Neural progenitor cell (in vitro differentiated cells): Measurements from ENCODE around the gene SESN3. TPM values are rescaled to one million over a fixed set of nuclear protein-coding genes. Genes with fewer than 3 reads are reported as not detected.

Source experiments
- DNase-seq: peaks from one replicate; pipeline ENCODE4 v3.0.0-alpha.2; 2016; ENCODE audit warnings: low spot score
- H2AFZ ChIP-seq: fragments of 200-600 bp; sonication (generic); replicated peaks from 2 replicates; pipeline ENCODE4 v1.6.1; 2016; ENCODE audit warnings: antibody characterized with exemption
- H3F3A ChIP-seq: fragments of 200-600 bp; sonication (generic); 2 replicates; pipeline ENCODE4 v1.6.1; 2016; ENCODE audit warnings: antibody characterized with exemption, low read depth
- H3K27ac ChIP-seq: fragments of 200-600 bp; sonication (generic); 2 replicates; pipeline ENCODE4 v1.5.1; 2016; ENCODE audit warnings: mild to moderate bottlenecking
- H3K27me3 ChIP-seq: fragments of 200-600 bp; sonication (generic); 2 replicates; pipeline ENCODE4 v1.6.1; 2016; ENCODE audit warnings: mild to moderate bottlenecking, moderate library complexity
- H3K36me3 ChIP-seq: fragments of 200-600 bp; sonication (generic); 2 replicates; pipeline ENCODE4 v1.5.1; 2016
- H3K4me1 ChIP-seq: fragments of 200-600 bp; sonication (generic); 2 replicates; pipeline ENCODE4 v1.6.1; 2016; ENCODE audit warnings: mixed run types
- H3K4me2 ChIP-seq: fragments of 200-600 bp; sonication (generic); 2 replicates; pipeline ENCODE4 v1.6.1; 2016
- H3K4me3 ChIP-seq: fragments of 200-600 bp; sonication (generic); 2 replicates; pipeline ENCODE4 v1.5.1; 2016
- H3K79me2 ChIP-seq: fragments of 200-600 bp; sonication (generic); 2 replicates; pipeline ENCODE4 v1.6.1; 2016; ENCODE audit warnings: low read depth
- H3K9ac ChIP-seq: fragments of 200-600 bp; sonication (generic); 2 replicates; pipeline ENCODE4 v1.6.1; 2016
- H3K9me3 ChIP-seq: fragments of 200-600 bp; sonication (generic); 2 replicates; pipeline ENCODE4 v1.5.1; 2016; ENCODE audit warnings: low read depth
- H4K20me1 ChIP-seq: fragments of 200-600 bp; sonication (generic); 2 replicates; pipeline ENCODE4 v1.6.1; 2016; ENCODE audit warnings: low read depth
- H3K27ac Mint-ChIP-seq: 3 replicates; pipeline ENCODE4 v1.8.0; 2021; ENCODE audit warnings: mixed read lengths
- H3K27me3 Mint-ChIP-seq: 2 replicates; pipeline ENCODE4 v1.8.0; 2022; ENCODE audit warnings: low read depth, mild to moderate bottlenecking, inconsistent platforms, moderate library complexity, mixed read lengths; ENCODE audit not compliant: insufficient read depth
- H3K36me3 Mint-ChIP-seq: 3 replicates; pipeline ENCODE4 v1.8.0; 2021; ENCODE audit warnings: mixed read lengths
- H3K4me1 Mint-ChIP-seq: 3 replicates; pipeline ENCODE4 v1.8.0; 2021; ENCODE audit warnings: mixed read lengths
- H3K4me3 Mint-ChIP-seq: 3 replicates; pipeline ENCODE4 v1.8.0; 2021; ENCODE audit warnings: mild to moderate bottlenecking, moderate library complexity, mixed read lengths
- H3K9me3 Mint-ChIP-seq: 3 replicates; pipeline ENCODE4 v1.8.0; 2020; ENCODE audit warnings: mixed read lengths
- EZH2 ChIP-seq: fragments of 200-600 bp; sonication (generic); IDR thresholded peaks from 2 replicates; pipeline ENCODE4 v1.6.1; 2017; ENCODE audit warnings: antibody characterized with exemption, mild to moderate bottlenecking, moderate library complexity
- EZH2phosphoT487 ChIP-seq: fragments of 200-600 bp; sonication (generic); IDR thresholded peaks from 2 replicates; pipeline ENCODE4 v1.6.1; 2017; ENCODE audit warnings: antibody characterized with exemption
- total RNA-seq: library from RNA; depleted of rRNA; stranded (reverse); fragments of >200 nt; gene quantifications from 2 replicates; pipeline ENCODE4 v1.2.3, GENCODE V29; 2015; ENCODE audit warnings: low replicate concordance
- TF ChIP-seq, protein P1 (sequence below): fragments of 200-600 bp; sonication (generic); IDR thresholded peaks from 2 replicates; pipeline ENCODE4 v1.5.1; 2017; ENCODE audit warnings: antibody characterized with exemption, mild to moderate bottlenecking

SESN3 gene
- total RNA-seq, 1 donor from 2014 or later: 234 TPM

DNA sequence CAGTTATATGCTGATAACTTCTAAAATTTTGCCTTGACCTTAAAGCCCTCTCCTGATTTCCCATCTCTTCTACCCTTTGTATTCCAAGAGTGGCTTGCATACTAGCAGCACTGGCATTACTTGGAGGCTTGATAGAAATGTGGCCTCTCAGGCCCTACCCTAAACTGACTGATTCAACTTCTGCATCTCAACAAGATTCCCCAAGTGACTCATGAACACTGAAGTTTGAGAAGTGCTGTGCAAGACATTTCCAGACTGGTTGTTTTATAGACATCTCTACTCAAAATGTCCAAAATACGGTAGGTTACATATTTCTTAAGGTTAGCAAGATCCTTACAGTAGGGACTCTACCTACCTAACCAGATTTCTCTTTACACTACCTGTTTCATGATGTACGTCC lies 48.6 kb downstream of the SESN3 start:
- Mint-ChIP-seq H3K27me3 (no peaks in the 10 kb centered on the region), H3K4me3 (no peak overlapping the region), H3K27ac (no peak overlapping the region), H3K9me3 (no peaks in the 10 kb centered on the region), H3K36me3 (peaks cover 28% of the 10 kb centered on the region), H3K4me1 (no peaks in the 10 kb centered on the region)
- peaks cover 23% of the 10 kb centered on the region for H3K79me2 ChIP-seq
- no peak for DNase-seq
- no peaks in the 10 kb centered on the region for H4K20me1 ChIP-seq
- TF ChIP-seq, protein P1, sequence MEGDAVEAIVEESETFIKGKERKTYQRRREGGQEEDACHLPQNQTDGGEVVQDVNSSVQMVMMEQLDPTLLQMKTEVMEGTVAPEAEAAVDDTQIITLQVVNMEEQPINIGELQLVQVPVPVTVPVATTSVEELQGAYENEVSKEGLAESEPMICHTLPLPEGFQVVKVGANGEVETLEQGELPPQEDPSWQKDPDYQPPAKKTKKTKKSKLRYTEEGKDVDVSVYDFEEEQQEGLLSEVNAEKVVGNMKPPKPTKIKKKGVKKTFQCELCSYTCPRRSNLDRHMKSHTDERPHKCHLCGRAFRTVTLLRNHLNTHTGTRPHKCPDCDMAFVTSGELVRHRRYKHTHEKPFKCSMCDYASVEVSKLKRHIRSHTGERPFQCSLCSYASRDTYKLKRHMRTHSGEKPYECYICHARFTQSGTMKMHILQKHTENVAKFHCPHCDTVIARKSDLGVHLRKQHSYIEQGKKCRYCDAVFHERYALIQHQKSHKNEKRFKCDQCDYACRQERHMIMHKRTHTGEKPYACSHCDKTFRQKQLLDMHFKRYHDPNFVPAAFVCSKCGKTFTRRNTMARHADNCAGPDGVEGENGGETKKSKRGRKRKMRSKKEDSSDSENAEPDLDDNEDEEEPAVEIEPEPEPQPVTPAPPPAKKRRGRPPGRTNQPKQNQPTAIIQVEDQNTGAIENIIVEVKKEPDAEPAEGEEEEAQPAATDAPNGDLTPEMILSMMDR: no peak
- TF ChIP-seq EZH2phosphoT487: no peak
- no peak for TF ChIP-seq EZH2
- H3K27ac ChIP-seq: no peak overlapping the region
- H3K4me1 ChIP-seq: no peaks in the 10 kb centered on the region
- no peak overlapping the region for H2AFZ ChIP-seq
- peaks cover 47% of the 10 kb centered on the region for H3K36me3 ChIP-seq
- H3K4me2 ChIP-seq: no peak overlapping the region
- no peaks in the 10 kb centered on the region for H3K27me3 ChIP-seq
- peaks cover 23% of the 10 kb centered on the region for H3F3A ChIP-seq
- H3K4me3 ChIP-seq: no peak overlapping the region
- no peaks in the 10 kb centered on the region for H3K9me3 ChIP-seq
- H3K9ac ChIP-seq: no peak overlapping the region

DNA sequence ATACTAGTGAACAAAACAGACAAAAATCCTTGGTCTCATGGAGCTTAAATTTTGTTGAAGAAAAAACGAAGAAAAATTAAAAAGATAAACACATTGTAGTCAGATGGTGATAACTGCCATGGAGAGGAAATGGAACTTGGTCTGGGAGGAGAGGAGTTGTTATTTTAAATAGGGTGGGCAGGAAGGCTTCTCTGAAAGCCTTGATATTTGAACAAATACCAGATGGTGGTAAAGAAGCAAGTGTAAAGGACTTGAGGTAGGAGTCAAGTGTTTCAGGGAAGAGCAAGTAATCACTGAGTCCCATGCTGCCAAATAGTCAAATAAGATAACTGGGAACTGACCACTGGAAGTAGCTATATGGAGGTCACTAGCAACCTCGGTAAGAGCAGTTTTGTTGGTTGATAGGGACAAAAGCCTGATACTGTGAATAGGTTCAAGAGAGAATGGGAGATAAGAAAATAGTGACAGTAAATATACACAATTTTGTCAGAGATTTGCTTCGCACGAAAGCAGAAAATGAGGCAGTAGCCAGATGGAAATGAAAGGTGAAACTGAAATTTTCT lies 55.1 kb downstream of the SESN3 start:
- no peaks in the 10 kb centered on the region for H3K27me3 ChIP-seq
- no peaks in the 10 kb centered on the region for H3K4me1 ChIP-seq
- no peaks in the 10 kb centered on the region for H4K20me1 ChIP-seq
- TF ChIP-seq, protein P1: no peak
- TF ChIP-seq EZH2 (no peak), EZH2phosphoT487 (no peak)
- H3K27ac Mint-ChIP-seq: no peak overlapping the region
- H3K27me3 Mint-ChIP-seq: no peaks in the 10 kb centered on the region
- H3K36me3 ChIP-seq: peaks cover 33% of the 10 kb centered on the region
- no peaks in the 10 kb centered on the region for H3K9me3 Mint-ChIP-seq
- no peak overlapping the region for H3K4me3 Mint-ChIP-seq
- no peak overlapping the region for H3K9ac ChIP-seq
- no peak overlapping the region for H3K4me2 ChIP-seq
- no peak overlapping the region for H3K4me3 ChIP-seq
- H3K36me3 Mint-ChIP-seq: peaks cover 27% of the 10 kb centered on the region
- H3K79me2 ChIP-seq: no peaks in the 10 kb centered on the region
- no peak overlapping the region for H3K27ac ChIP-seq
- no peak for DNase-seq
- H3K9me3 ChIP-seq: no peaks in the 10 kb centered on the region
- no peaks in the 10 kb centered on the region for H3K4me1 Mint-ChIP-seq
- no peak overlapping the region for H2AFZ ChIP-seq
- H3F3A ChIP-seq: peaks cover 32% of the 10 kb centered on the region

DNA sequence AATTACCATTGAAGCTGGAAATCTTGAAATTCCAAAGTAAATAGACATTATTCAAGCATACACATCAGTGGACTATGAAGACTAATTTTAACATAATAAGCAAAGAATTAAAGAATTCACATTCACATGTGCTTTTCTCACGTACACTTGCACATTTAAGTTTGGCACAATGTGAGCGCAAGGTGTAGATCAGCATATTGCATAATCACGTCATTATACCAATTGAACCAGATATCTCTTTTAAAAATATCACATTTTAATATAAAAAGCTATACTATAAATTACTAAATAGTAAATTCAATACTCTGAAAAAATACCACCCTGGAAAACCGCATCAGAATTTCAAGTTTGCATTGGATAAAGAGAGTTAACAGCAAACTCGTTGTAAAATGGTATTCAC lies 60.7 kb downstream of the SESN3 start:
- no peaks in the 10 kb centered on the region for H3K27me3 ChIP-seq
- TF ChIP-seq, protein P1: no peak
- TF ChIP-seq EZH2phosphoT487: no peak
- no peak for TF ChIP-seq EZH2
- H3K27ac ChIP-seq: no peak overlapping the region
- Mint-ChIP-seq H3K4me3 (no peak overlapping the region), H3K27ac (no peak overlapping the region), H3K9me3 (no peaks in the 10 kb centered on the region), H3K27me3 (no peaks in the 10 kb centered on the region), H3K36me3 (peaks cover 6% of the 10 kb centered on the region), H3K4me1 (no peaks in the 10 kb centered on the region)
- H2AFZ ChIP-seq: no peak overlapping the region
- H3K36me3 ChIP-seq: peaks cover 11% of the 10 kb centered on the region
- H4K20me1 ChIP-seq: no peaks in the 10 kb centered on the region
- H3F3A ChIP-seq: peaks cover 46% of the 10 kb centered on the region
- H3K4me3 ChIP-seq: no peak overlapping the region
- no peaks in the 10 kb centered on the region for H3K4me1 ChIP-seq
- H3K4me2 ChIP-seq: no peak overlapping the region
- no peak for DNase-seq
- no peaks in the 10 kb centered on the region for H3K9me3 ChIP-seq
- no peak overlapping the region for H3K9ac ChIP-seq
- H3K79me2 ChIP-seq: no peaks in the 10 kb centered on the region
